IMR-90 (cell line): ENCODE measurements around the gene SHB. TPM values are rescaled to one million over a fixed set of nuclear protein-coding genes. Genes with fewer than 3 reads are reported as not detected.

Experiments used
- ATAC-seq: fragments of 200-7000 bp; cut with Tn5 transposase; 2 replicates; pipeline ENCODE4 v1.9.1; 2020; ENCODE audit warnings: low read depth, mild to moderate bottlenecking, moderate library complexity
- BruUV-seq: library from RNA; stranded (reverse); fragments of 400-500 nt; replicated peaks from 2 replicates; lab custom pipeline; 2021; lab: Mats Ljungman, UMichigan
- CTCF ChIA-PET: fragments of 300-600 bp; formaldehyde crosslinking; extraction: SDS; loops from one replicate; lab custom pipeline; 2021; ENCODE audit warnings: antibody characterized with exemption; lab: Yijun Ruan, JAX
- POLR2A ChIA-PET: fragments of 300-600 bp; sonication (Branson Sonifier 250); formaldehyde crosslinking; loops from one replicate; lab custom pipeline; 2022; ENCODE audit warnings: antibody characterized with exemption; ENCODE audit not compliant: unreplicated experiment; lab: Charles Lee
- DNase-seq: peaks from one replicate; pipeline ENCODE4 v3.0.0; 2013
- H2AFZ ChIP-seq: replicated peaks from 2 replicates; pipeline ENCODE3; 2013; ENCODE audit warnings: low read length, mild to moderate bottlenecking; ENCODE audit not compliant: poor library complexity
- H2AK5ac ChIP-seq: 2 replicates; pipeline ENCODE4 v1.6.1; 2013; ENCODE audit warnings: low read depth, low read length, inconsistent platforms
- H2AK9ac ChIP-seq: replicated peaks from 2 replicates; pipeline ENCODE3; 2013; ENCODE audit warnings: mild to moderate bottlenecking, low read depth, low read length, moderate library complexity; ENCODE audit not compliant: poor library complexity
- H2BK120ac ChIP-seq: 2 replicates; pipeline ENCODE4 v1.6.1; 2013; ENCODE audit warnings: low read depth, low read length, inconsistent platforms
- H2BK15ac ChIP-seq: 3 replicates; pipeline ENCODE4 v1.6.1; 2013; ENCODE audit warnings: low read depth, low read length, inconsistent platforms
- H2BK20ac ChIP-seq: 2 replicates; pipeline ENCODE4 v1.6.1; 2013; ENCODE audit warnings: low read depth, mild to moderate bottlenecking, inconsistent platforms, low read length, moderate library complexity
- H2BK5ac ChIP-seq: 2 replicates; pipeline ENCODE4 v1.6.1; 2013; ENCODE audit warnings: mild to moderate bottlenecking, low read depth, low read length, inconsistent platforms; ENCODE audit not compliant: poor library complexity, severe bottlenecking
- H3K14ac ChIP-seq: replicated peaks from 2 replicates; pipeline ENCODE4 v1.6.1; 2013; ENCODE audit warnings: low read depth, low read length, inconsistent platforms
- H3K18ac ChIP-seq: 2 replicates; pipeline ENCODE4 v1.6.1; 2013; ENCODE audit warnings: low read depth, low read length, control low read depth
- H3K23ac ChIP-seq: 2 replicates; pipeline ENCODE4 v1.6.1; 2013; ENCODE audit warnings: low read depth, low read length, inconsistent platforms
- H3K27ac ChIP-seq: 2 replicates; pipeline ENCODE4 v1.5.1; 2013; ENCODE audit warnings: mild to moderate bottlenecking, control low read depth, low read length; ENCODE audit not compliant: insufficient read depth
- H3K27me3 ChIP-seq: 2 replicates; pipeline ENCODE4 v1.6.1; 2013; ENCODE audit warnings: low read length; ENCODE audit not compliant: control insufficient read depth, insufficient read depth
- H3K36me3 ChIP-seq: 2 replicates; pipeline ENCODE4 v1.6.1; 2013; ENCODE audit warnings: low read length, mixed read lengths; ENCODE audit not compliant: control insufficient read depth, insufficient read depth
- H3K4ac ChIP-seq: 2 replicates; pipeline ENCODE4 v1.6.1; 2013; ENCODE audit warnings: low read depth, low read length, inconsistent platforms
- H3K4me1 ChIP-seq: 2 replicates; pipeline ENCODE4 v1.6.1; 2013; ENCODE audit warnings: low read length, mixed read lengths; ENCODE audit not compliant: control insufficient read depth, insufficient read depth
- H3K4me2 ChIP-seq: 2 replicates; pipeline ENCODE4 v1.6.1; 2013; ENCODE audit warnings: low read depth, mild to moderate bottlenecking, control low read depth, low read length, moderate library complexity
- H3K4me3 ChIP-seq: 2 replicates; pipeline ENCODE4 v1.5.1; 2013; ENCODE audit warnings: low read depth, mild to moderate bottlenecking, control low read depth, low read length, moderate library complexity; ENCODE audit not compliant: insufficient read depth
- H3K56ac ChIP-seq: 2 replicates; pipeline ENCODE4 v1.6.1; 2013; ENCODE audit warnings: low read length, inconsistent platforms; ENCODE audit not compliant: insufficient read depth; ENCODE audit errors: extremely low read depth
- H3K79me1 ChIP-seq, 2 experiments: 2 replicates each; pipeline ENCODE4 v1.6.1; 2013; ENCODE audit warnings: low read length in 2 of 2, inconsistent platforms in 1 of 2, low read depth in 1 of 2
- H3K9ac ChIP-seq: 2 replicates; pipeline ENCODE4 v1.6.1; 2013; ENCODE audit warnings: low read depth, low read length, control low read depth
- H3K9me1 ChIP-seq: 2 replicates; pipeline ENCODE4 v1.6.1; 2013; ENCODE audit warnings: low read length, inconsistent platforms; ENCODE audit not compliant: insufficient read depth
- H3K9me3 ChIP-seq: 2 replicates; pipeline ENCODE4 v1.6.1; 2013; ENCODE audit warnings: low read length; ENCODE audit not compliant: control insufficient read depth, insufficient read depth
- H4K20me1 ChIP-seq: 2 replicates; pipeline ENCODE4 v1.6.1; 2013; ENCODE audit warnings: low read length, inconsistent platforms; ENCODE audit not compliant: insufficient read depth
- H4K5ac ChIP-seq: 2 replicates; pipeline ENCODE4 v1.6.1; 2013; ENCODE audit warnings: mild to moderate bottlenecking, low read depth, low read length, control low read depth
- H4K8ac ChIP-seq, 2 experiments: 2 replicates each; pipeline ENCODE4 v1.6.1; 2013; ENCODE audit warnings: low read depth in 2 of 2, low read length in 2 of 2, control low read depth in 1 of 2, inconsistent platforms in 1 of 2
- H4K91ac ChIP-seq: 2 replicates; pipeline ENCODE4 v1.6.1; 2013; ENCODE audit warnings: low read depth, low read length, inconsistent platforms; ENCODE audit not compliant: insufficient read depth
- BHLHE40 ChIP-seq: fragments of 150-350 bp; IDR thresholded peaks from 2 replicates; pipeline ENCODE4 v1.6.1; 2016; ENCODE audit warnings: mild to moderate bottlenecking, low read depth, low read length
- CEBPB ChIP-seq: IDR thresholded peaks from 2 replicates; pipeline ENCODE4 v1.6.1; 2012; ENCODE audit warnings: low read depth, low read length, improper control_type of control experiment
- CHD1 ChIP-seq: IDR thresholded peaks from 2 replicates; pipeline ENCODE4 v1.6.1; 2012; ENCODE audit warnings: low read depth, low read length, improper control_type of control experiment
- FOS ChIP-seq: fragments of 150-350 bp; IDR thresholded peaks from 2 replicates; pipeline ENCODE4 v1.6.1; 2016; ENCODE audit warnings: low read depth, low read length
- MAFK ChIP-seq: IDR thresholded peaks from 2 replicates; pipeline ENCODE4 v1.6.1; 2012; ENCODE audit warnings: low read depth, low read length, improper control_type of control experiment
- MXI1 ChIP-seq: IDR thresholded peaks from 2 replicates; pipeline ENCODE4 v1.6.1; 2012; ENCODE audit warnings: low read depth, mild to moderate bottlenecking, low read length, moderate library complexity, borderline replicate concordance
- NFE2L2 ChIP-seq: fragments of 150-350 bp; IDR thresholded peaks from 2 replicates; pipeline ENCODE4 v1.6.1; 2016; ENCODE audit warnings: low read depth, mild to moderate bottlenecking, low read length
- RAD21 ChIP-seq: IDR thresholded peaks from 2 replicates; pipeline ENCODE4 v1.6.1; 2012; ENCODE audit warnings: low read length, improper control_type of control experiment
- RCOR1 ChIP-seq: IDR thresholded peaks from 2 replicates; pipeline ENCODE4 v1.6.1; 2012; ENCODE audit warnings: mild to moderate bottlenecking, low read length, improper control_type of control experiment; ENCODE audit not compliant: insufficient replicate concordance
- RFX5 ChIP-seq: IDR thresholded peaks from 2 replicates; pipeline ENCODE4 v1.8.0; 2012; ENCODE audit warnings: low read depth, mild to moderate bottlenecking, low read length, moderate library complexity
- WGBS, 2 experiments: methylation state at CpG; one replicate each; pipeline versions ENCODE4 v1.1.5 to v1.1.7; 2013; ENCODE audit warnings: missing lambda C conversion rate in 2 of 2; ENCODE audit not compliant: insufficient read length in 1 of 2; ENCODE audit errors: extremely low coverage in 2 of 2; 5-methylcytosine and 5-hydroxymethylcytosine counted together
- dilution Hi-C: fragments of 300-500 bp; cut with HindIII; formaldehyde crosslinking; loops from one replicate; pipeline ENCODE4 v1.14.3; 2018; ENCODE audit warnings: low sequenced_read_pairs; ENCODE audit not compliant: unreplicated experiment
- in situ Hi-C: fragments of 300-500 bp; cut with MboI; formaldehyde crosslinking; loops from 3 replicates; pipeline ENCODE4 v1.14.3; 2019; ENCODE audit warnings: low sequenced_read_pairs, inconsistent platforms, mixed read lengths
- intact Hi-C: fragments of 100-400 bp; cut with micrococcal nuclease; formaldehyde crosslinking; loops from 2 replicates; pipeline ENCODE4 v1.10.0; 2022
- polyA plus RNA-seq, 3 experiments: library from polyadenylated mRNA; depleted of rRNA; stranded (reverse); fragments of >200 nt; gene quantifications; 2 replicates each; pipeline ENCODE4 v1.2.3, GENCODE V29; 2012; ENCODE audit warnings: low replicate concordance in 1 of 3
- total RNA-seq: library from RNA; depleted of rRNA; stranded (reverse); fragments of >200 nt; gene quantifications from 2 replicates; pipeline ENCODE4 v1.2.3, GENCODE V29; 2012
- TF ChIP-seq, protein P1 (sequence below): fragments of 150-350 bp; IDR thresholded peaks from 2 replicates; pipeline ENCODE4 v1.6.1; 2016; ENCODE audit warnings: low read depth, mild to moderate bottlenecking, low read length, moderate library complexity, borderline replicate concordance
- TF ChIP-seq, protein P2 (sequence below): conservative IDR thresholded peaks from 2 replicates; pipeline ENCODE4 v1.5.1; 2012; ENCODE audit warnings: mild to moderate bottlenecking, low read depth, low read length, improper control_type of control experiment

SHB gene
- total and polyA plus RNA-seq, 2 of the 4 experiments (the other 2 are of a cell fraction), result 6.1 to 20.4 TPM

GRCh38 chr9:38066914-38067858 is 1.8 kb downstream of the SHB start:
- peak; percentile 3 for ATAC-seq
- H3K27ac ChIP-seq, result peak overlapping the region; percentile 87
- H3K36me3 ChIP-seq, result peaks cover 8% of the 10 kb centered on the region
- H3K9ac ChIP-seq, result peak overlapping the region; percentile 98
- peak overlapping the region; percentile 84 for H4K91ac ChIP-seq
- H3K18ac ChIP-seq, result peak overlapping the region; percentile 62
- no peaks in the 10 kb centered on the region for H3K9me3 ChIP-seq
- peak overlapping the region; percentile 63 for H2BK120ac ChIP-seq
- in situ Hi-C loops (loop anchor here (10.0 to 25.0 kb wide), 2 partner anchors 142 to 580 kb away; partner anchors contain the start of gene POLR1E), intact Hi-C loops (loop anchor here (1.0 to 5.0 kb wide), 5 partner anchors 40 to 295 kb away; no protein-coding TSS in a partner anchor), dilution Hi-C loops (loop anchor here (25.0 kb wide), 1 partner anchor 130 kb away; no protein-coding TSS in a partner anchor)
- no peak for DNase-seq
- H3K23ac ChIP-seq, result peak overlapping the region; percentile 88
- H3K14ac ChIP-seq, result peak overlapping the region; percentile 91
- WGBS, 2 experiments, result 0% methylated on average over 21 of the region's 47 CpGs; no CpG with 5 or more reads in 1 of the 2 experiments
- no peak overlapping the region; the same call in 1 of the 2 replicates for H2BK20ac ChIP-seq
- peak overlapping the region; percentile 44 for H2AFZ ChIP-seq
- peaks cover 27% of the 10 kb centered on the region for H3K4me1 ChIP-seq
- peak overlapping the region; percentile 93 for H3K4me2 ChIP-seq
- peak overlapping the region; percentile 94 for H2AK9ac ChIP-seq
- ChIA-PET POLR2A (no interaction called here), CTCF (interaction anchor here (0.6 kb wide), 1 partner anchor 23 kb away, joined by 4 read pairs; no protein-coding TSS in a partner anchor)
- no peaks in the 10 kb centered on the region for H3K27me3 ChIP-seq
- peak overlapping the region; percentile 55; the same call in 1 of the 3 replicates for H2BK15ac ChIP-seq
- peak overlapping the region; percentile 49 to 61; a peak in 3 of 4 replicates for H4K8ac ChIP-seq
- no TSS peak for BruUV-seq
- peak overlapping the region; percentile 43 for H4K5ac ChIP-seq
- peak overlapping the region; percentile 89 for H3K4me3 ChIP-seq
- H3K56ac ChIP-seq, result peak overlapping the region; percentile 82
- peaks cover 53% of the 10 kb centered on the region for H4K20me1 ChIP-seq
- peak overlapping the region; percentile 79 for H2BK5ac ChIP-seq
- peaks cover 0 to 54% of the 10 kb centered on the region in 2 experiments; a peak in 3 of 4 replicates for H3K79me1 ChIP-seq
- H3K4ac ChIP-seq, result peak overlapping the region; percentile 81
- peak overlapping the region; percentile 71; the same call in 1 of the 2 replicates for H2AK5ac ChIP-seq
- peaks cover 29% of the 10 kb centered on the region for H3K9me1 ChIP-seq
- TF ChIP-seq RCOR1 (no peak), BHLHE40 (no peak), FOS (no peak), MAFK (no peak), CHD1 (no peak; the same call in 1 of the 2 replicates), MXI1 (peak; percentile 45; the same call in 1 of the 2 replicates), CEBPB (no peak), RAD21 (peak; percentile 1; the same call in 1 of the 2 replicates), RFX5 (no peak), NFE2L2 (no peak)
- TF ChIP-seq, protein P1, sequence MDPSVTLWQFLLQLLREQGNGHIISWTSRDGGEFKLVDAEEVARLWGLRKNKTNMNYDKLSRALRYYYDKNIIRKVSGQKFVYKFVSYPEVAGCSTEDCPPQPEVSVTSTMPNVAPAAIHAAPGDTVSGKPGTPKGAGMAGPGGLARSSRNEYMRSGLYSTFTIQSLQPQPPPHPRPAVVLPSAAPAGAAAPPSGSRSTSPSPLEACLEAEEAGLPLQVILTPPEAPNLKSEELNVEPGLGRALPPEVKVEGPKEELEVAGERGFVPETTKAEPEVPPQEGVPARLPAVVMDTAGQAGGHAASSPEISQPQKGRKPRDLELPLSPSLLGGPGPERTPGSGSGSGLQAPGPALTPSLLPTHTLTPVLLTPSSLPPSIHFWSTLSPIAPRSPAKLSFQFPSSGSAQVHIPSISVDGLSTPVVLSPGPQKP, result no peak
- TF ChIP-seq, protein P2, sequence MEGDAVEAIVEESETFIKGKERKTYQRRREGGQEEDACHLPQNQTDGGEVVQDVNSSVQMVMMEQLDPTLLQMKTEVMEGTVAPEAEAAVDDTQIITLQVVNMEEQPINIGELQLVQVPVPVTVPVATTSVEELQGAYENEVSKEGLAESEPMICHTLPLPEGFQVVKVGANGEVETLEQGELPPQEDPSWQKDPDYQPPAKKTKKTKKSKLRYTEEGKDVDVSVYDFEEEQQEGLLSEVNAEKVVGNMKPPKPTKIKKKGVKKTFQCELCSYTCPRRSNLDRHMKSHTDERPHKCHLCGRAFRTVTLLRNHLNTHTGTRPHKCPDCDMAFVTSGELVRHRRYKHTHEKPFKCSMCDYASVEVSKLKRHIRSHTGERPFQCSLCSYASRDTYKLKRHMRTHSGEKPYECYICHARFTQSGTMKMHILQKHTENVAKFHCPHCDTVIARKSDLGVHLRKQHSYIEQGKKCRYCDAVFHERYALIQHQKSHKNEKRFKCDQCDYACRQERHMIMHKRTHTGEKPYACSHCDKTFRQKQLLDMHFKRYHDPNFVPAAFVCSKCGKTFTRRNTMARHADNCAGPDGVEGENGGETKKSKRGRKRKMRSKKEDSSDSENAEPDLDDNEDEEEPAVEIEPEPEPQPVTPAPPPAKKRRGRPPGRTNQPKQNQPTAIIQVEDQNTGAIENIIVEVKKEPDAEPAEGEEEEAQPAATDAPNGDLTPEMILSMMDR, result no peak
